GM12878 (cell line): Measurements from ENCODE around the gene DUS1L. TPM values are rescaled to one million over a fixed set of nuclear protein-coding genes. Genes with fewer than 3 reads are reported as not detected.

Source experiments
- BHLHE40 ChIP-seq, 2 experiments: fragments of 450-650 bp in 1 of 2; IDR thresholded peaks; 2 replicates each; pipeline ENCODE4 v1.6.1; 2011 to 2017; ENCODE audit warnings: low read depth in 2 of 2, borderline replicate concordance in 1 of 2, improper control_type of control experiment in 1 of 2, low read length in 1 of 2, mild to moderate bottlenecking in 1 of 2
- CBX3 ChIP-seq: fragments of 200-600 bp; sonication (generic); IDR thresholded peaks from 2 replicates; pipeline ENCODE4 v1.6.1; 2016; ENCODE audit warnings: low read depth, borderline replicate concordance
- DPF2 ChIP-seq: fragments of 450-650 bp; IDR thresholded peaks from 2 replicates; pipeline ENCODE4 v1.6.1; 2017; ENCODE audit warnings: mild to moderate bottlenecking
- IRF4 ChIP-seq: IDR thresholded peaks from 2 replicates; pipeline ENCODE4 v1.6.1; 2011; ENCODE audit warnings: low read depth, low read length
- JUNB ChIP-seq: IDR thresholded peaks from 2 replicates; pipeline ENCODE4 v1.6.1; 2016; ENCODE audit warnings: antibody characterized with exemption, mild to moderate bottlenecking
- KAT2A ChIP-seq: conservative IDR thresholded peaks from 2 replicates; pipeline ENCODE4 v1.6.1; 2011; ENCODE audit warnings: low read depth, low read length; ENCODE audit not compliant: control insufficient read depth
- MAX ChIP-seq: IDR thresholded peaks from 2 replicates; pipeline ENCODE4 v1.6.1; 2012; ENCODE audit warnings: low read depth, low read length, improper control_type of control experiment
- MTA2 ChIP-seq: fragments of 450-650 bp; IDR thresholded peaks from 2 replicates; pipeline ENCODE4 v1.6.1; 2016; ENCODE audit warnings: low read depth, mild to moderate bottlenecking, moderate library complexity
- MXI1 ChIP-seq: fragments of 150-350 bp; IDR thresholded peaks from 2 replicates; pipeline ENCODE4 v1.6.1; 2011; ENCODE audit warnings: low read depth, mild to moderate bottlenecking, inconsistent platforms, low read length, improper control_type of control experiment
- NBN ChIP-seq: fragments of 450-650 bp; IDR thresholded peaks from 2 replicates; pipeline ENCODE4 v1.6.1; 2016
- POU2F2 ChIP-seq: IDR thresholded peaks from 3 replicates; pipeline ENCODE4 v1.6.1; 2011; ENCODE audit warnings: low read depth, mild to moderate bottlenecking, low read length, borderline replicate concordance
- RCOR1 ChIP-seq: conservative IDR thresholded peaks from 2 replicates; pipeline ENCODE4 v1.6.1; 2012; ENCODE audit warnings: low read depth, low read length, improper control_type of control experiment
- RFX5 ChIP-seq: IDR thresholded peaks from 2 replicates; pipeline ENCODE4 v1.6.1; 2011; ENCODE audit warnings: low read depth, low read length, improper control_type of control experiment
- RUNX3 ChIP-seq: IDR thresholded peaks from 2 replicates; pipeline ENCODE4 v1.6.1; 2012; ENCODE audit warnings: low read length, inconsistent platforms
- SIN3A ChIP-seq: IDR thresholded peaks from 2 replicates; pipeline ENCODE4 v1.6.1; 2012; ENCODE audit warnings: low read depth, low read length, improper control_type of control experiment
- SIX5 ChIP-seq: IDR thresholded peaks from 2 replicates; pipeline ENCODE4 v1.6.1; 2011; ENCODE audit warnings: mild to moderate bottlenecking, low read depth, low read length, moderate library complexity; ENCODE audit not compliant: severe bottlenecking
- SMAD1 ChIP-seq: fragments of 450-650 bp; IDR thresholded peaks from 2 replicates; pipeline ENCODE4 v1.6.1; 2018; ENCODE audit warnings: mild to moderate bottlenecking, low read depth; ENCODE audit not compliant: partially characterized antibody
- SMC3 ChIP-seq: IDR thresholded peaks from 2 replicates; pipeline ENCODE4 v1.6.1; 2011; ENCODE audit warnings: low read length, improper control_type of control experiment, borderline replicate concordance
- SUZ12 ChIP-seq: fragments of 200-600 bp; sonication (generic); IDR thresholded peaks from one replicate; pipeline ENCODE4 v1.6.1; 2018; ENCODE audit warnings: antibody characterized with exemption, mild to moderate bottlenecking; ENCODE audit not compliant: unreplicated experiment
- TARDBP ChIP-seq: IDR thresholded peaks from 2 replicates; pipeline ENCODE4 v1.6.1; 2016; ENCODE audit warnings: borderline replicate concordance
- ZBED1 ChIP-seq: IDR thresholded peaks from 2 replicates; pipeline ENCODE4 v1.6.1; 2016; ENCODE audit warnings: borderline replicate concordance
- ZNF24 ChIP-seq: fragments of 450-650 bp; IDR thresholded peaks from 2 replicates; pipeline ENCODE4 v1.6.1; 2017; ENCODE audit warnings: antibody characterized with exemption, mild to moderate bottlenecking
- ZNF274 ChIP-seq: IDR thresholded peaks from one replicate; pipeline ENCODE4 v1.8.0; 2011; ENCODE audit not compliant: insufficient read length, insufficient read depth
- ZNF384 ChIP-seq: IDR thresholded peaks from 2 replicates; pipeline ENCODE4 v1.6.1; 2012; ENCODE audit warnings: low read depth, mild to moderate bottlenecking, low read length, improper control_type of control experiment, borderline replicate concordance
- polyA plus RNA-seq, 11 experiments: library from polyadenylated mRNA; depleted of rRNA in 4 of 11; unstranded in 6 of 11; stranded (reverse) in 5 of 11; fragments of >200 nt; fragmentation: Nextera tagmentation in 4 of 11; fragmentation: Illumina TruSeq in 1 of 11; extraction: Ambion mirVana in 4 of 11; extraction: Trizol in 1 of 11; gene quantifications; 1 replicate in 1 of 11; 2 replicates in 10 of 11; pipeline versions ENCODE4 v1.2.1 to v1.2.3, GENCODE V29; 2011 to 2016; ENCODE audit warnings: inconsistent platforms in 2 of 11, missing spikeins in 2 of 11, low read depth in 1 of 11
- total RNA-seq, 4 experiments: library from RNA; depleted of rRNA in 3 of 4; stranded (reverse); fragments of >200 nt in 3 of 4; fragmentation: Illumina TruSeq in 1 of 4; extraction: Trizol in 1 of 4; gene quantifications; 2 replicates each; pipeline versions ENCODE4 v1.2.1 to v1.2.3, GENCODE V29; 2013 to 2021
- TF ChIP-seq, protein P1 (sequence below): fragments of 450-650 bp; IDR thresholded peaks from 2 replicates; pipeline ENCODE4 v1.6.1; 2017; ENCODE audit warnings: mild to moderate bottlenecking, moderate library complexity
- TF ChIP-seq, protein P2 (sequence below): fragments of 450-650 bp; conservative IDR thresholded peaks from 2 replicates; pipeline ENCODE4 v1.6.1; 2017; ENCODE audit warnings: mild to moderate bottlenecking, moderate library complexity

The DUS1L gene
- total and polyA plus RNA-seq, 10 of the 15 experiments (the other 5 are each of a cell fraction or from before 2014, with no cell fraction given) = 6.1 to 157 (median 44.5) TPM

GRCh38 chr17:82030470-82031302 is 34.9 kb downstream of the DUS1L start (continued):
- TF ChIP-seq POU2F2 (0 out of 3 replicates have a peak, but pooled peaks have one; percentile 12), ZNF24 (no peak), ZBED1 (no peak), MXI1 (peak; percentile 41; the same call in 1 of the 2 replicates), RFX5 (no peak), SMC3 (peak; percentile 91), RCOR1 (no peak), IRF4 (no peak), CBX3 (no peak), MTA2 (no peak), SIN3A (no peak), BHLHE40 (IDR thresholded peaks at IDR 0.05; ENCODE audit: borderline replicate concordance in 1 of 2, low read depth in 2 of 2, low read length in 1 of 2) (peak; percentile 53 to 54; a peak in 2 of 4 replicates), MAX (no peak; the same call in 1 of the 2 replicates), SIX5 (no peak), SUZ12 (no peak), DPF2 (no peak; the same call in 1 of the 2 replicates), SMAD1 (no peak), ZNF274 (no peak), JUNB (no peak), NBN (no peak), ZNF384 (no peak), RUNX3 (peak; percentile 33), KAT2A (no peak), TARDBP (no peak)
- TF ChIP-seq, protein P1, sequence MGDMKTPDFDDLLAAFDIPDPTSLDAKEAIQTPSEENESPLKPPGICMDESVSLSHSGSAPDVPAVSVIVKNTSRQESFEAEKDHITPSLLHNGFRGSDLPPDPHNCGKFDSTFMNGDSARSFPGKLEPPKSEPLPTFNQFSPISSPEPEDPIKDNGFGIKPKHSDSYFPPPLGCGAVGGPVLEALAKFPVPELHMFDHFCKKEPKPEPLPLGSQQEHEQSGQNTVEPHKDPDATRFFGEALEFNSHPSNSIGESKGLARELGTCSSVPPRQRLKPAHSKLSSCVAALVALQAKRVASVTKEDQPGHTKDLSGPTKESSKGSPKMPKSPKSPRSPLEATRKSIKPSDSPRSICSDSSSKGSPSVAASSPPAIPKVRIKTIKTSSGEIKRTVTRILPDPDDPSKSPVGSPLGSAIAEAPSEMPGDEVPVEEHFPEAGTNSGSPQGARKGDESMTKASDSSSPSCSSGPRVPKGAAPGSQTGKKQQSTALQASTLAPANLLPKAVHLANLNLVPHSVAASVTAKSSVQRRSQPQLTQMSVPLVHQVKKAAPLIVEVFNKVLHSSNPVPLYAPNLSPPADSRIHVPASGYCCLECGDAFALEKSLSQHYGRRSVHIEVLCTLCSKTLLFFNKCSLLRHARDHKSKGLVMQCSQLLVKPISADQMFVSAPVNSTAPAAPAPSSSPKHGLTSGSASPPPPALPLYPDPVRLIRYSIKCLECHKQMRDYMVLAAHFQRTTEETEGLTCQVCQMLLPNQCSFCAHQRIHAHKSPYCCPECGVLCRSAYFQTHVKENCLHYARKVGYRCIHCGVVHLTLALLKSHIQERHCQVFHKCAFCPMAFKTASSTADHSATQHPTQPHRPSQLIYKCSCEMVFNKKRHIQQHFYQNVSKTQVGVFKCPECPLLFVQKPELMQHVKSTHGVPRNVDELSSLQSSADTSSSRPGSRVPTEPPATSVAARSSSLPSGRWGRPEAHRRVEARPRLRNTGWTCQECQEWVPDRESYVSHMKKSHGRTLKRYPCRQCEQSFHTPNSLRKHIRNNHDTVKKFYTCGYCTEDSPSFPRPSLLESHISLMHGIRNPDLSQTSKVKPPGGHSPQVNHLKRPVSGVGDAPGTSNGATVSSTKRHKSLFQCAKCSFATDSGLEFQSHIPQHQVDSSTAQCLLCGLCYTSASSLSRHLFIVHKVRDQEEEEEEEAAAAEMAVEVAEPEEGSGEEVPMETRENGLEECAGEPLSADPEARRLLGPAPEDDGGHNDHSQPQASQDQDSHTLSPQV = no peak
- TF ChIP-seq, protein P2, sequence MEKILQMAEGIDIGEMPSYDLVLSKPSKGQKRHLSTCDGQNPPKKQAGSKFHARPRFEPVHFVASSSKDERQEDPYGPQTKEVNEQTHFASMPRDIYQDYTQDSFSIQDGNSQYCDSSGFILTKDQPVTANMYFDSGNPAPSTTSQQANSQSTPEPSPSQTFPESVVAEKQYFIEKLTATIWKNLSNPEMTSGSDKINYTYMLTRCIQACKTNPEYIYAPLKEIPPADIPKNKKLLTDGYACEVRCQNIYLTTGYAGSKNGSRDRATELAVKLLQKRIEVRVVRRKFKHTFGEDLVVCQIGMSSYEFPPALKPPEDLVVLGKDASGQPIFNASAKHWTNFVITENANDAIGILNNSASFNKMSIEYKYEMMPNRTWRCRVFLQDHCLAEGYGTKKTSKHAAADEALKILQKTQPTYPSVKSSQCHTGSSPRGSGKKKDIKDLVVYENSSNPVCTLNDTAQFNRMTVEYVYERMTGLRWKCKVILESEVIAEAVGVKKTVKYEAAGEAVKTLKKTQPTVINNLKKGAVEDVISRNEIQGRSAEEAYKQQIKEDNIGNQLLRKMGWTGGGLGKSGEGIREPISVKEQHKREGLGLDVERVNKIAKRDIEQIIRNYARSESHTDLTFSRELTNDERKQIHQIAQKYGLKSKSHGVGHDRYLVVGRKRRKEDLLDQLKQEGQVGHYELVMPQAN = 0 out of 2 replicates have a peak, but pooled peaks have one; percentile 17
